Mucosa of descending colon (tissue), 3 donors: ENCODE measurements around the gene ADRM1. TPM values are rescaled to one million over a fixed set of nuclear protein-coding genes. Genes with fewer than 3 reads are reported as not detected.

Experiments
- ATAC-seq: fragments of 200-7000 bp; cut with Tn5 transposase; one replicate; pipeline ENCODE4 v1.9.1; 2020; ENCODE audit warnings: mild to moderate bottlenecking, moderate library complexity
- DNase-seq, 3 donors: peaks; one replicate each; pipeline ENCODE4 v3.0.0-alpha.2; 2020
- H3K36me3 ChIP-seq: fragments of 200-600 bp; one replicate; pipeline ENCODE4 v1.8.0; 2021; ENCODE audit warnings: low read depth, mild to moderate bottlenecking
- H3K4me1 ChIP-seq: fragments of 200-600 bp; one replicate; pipeline ENCODE4 v1.8.0; 2021; ENCODE audit warnings: low read depth, mild to moderate bottlenecking
- H3K4me3 ChIP-seq: fragments of 200-600 bp; one replicate; pipeline ENCODE4 v1.8.0; 2021; ENCODE audit warnings: mild to moderate bottlenecking
- H3K9me3 ChIP-seq: fragments of 200-600 bp; one replicate; pipeline ENCODE4 v1.8.0; 2021; ENCODE audit warnings: mild to moderate bottlenecking
- CTCF ChIP-seq: fragments of 200-600 bp; IDR thresholded peaks from one replicate; pipeline ENCODE4 v1.8.0; 2022; ENCODE audit warnings: antibody characterized with exemption, mild to moderate bottlenecking
- intact Hi-C, 2 donors: fragments of 100-400 bp; cut with DNase I in 1 of 2; cut with micrococcal nuclease in 1 of 2; formaldehyde crosslinking; loops; one replicate each; pipeline versions ENCODE4 v1.11.0 to v1.11.1; 2022; cut with DNase I, micrococcal nuclease
- total RNA-seq, 3 donors: library from RNA; stranded (reverse); fragmentation: NEBNext Ultra II Directional in 2 of 3; extraction: Animal tissue kit (Norgen Biotek cat#: 25700) in 2 of 3; gene quantifications; one replicate each; pipeline versions ENCODE4 v1.2.1 to v1.2.4, GENCODE V29; 2021 to 2023
- donor health status: DM: no; HTN: no; CAD: no; lungs with moderate emphysema.
- donor health status: DM: no; HTN: no; CAD: no.
- donor health status: DM: no; HTN: yes; CAD: no.

Gene ADRM1
- total RNA-seq, 3 donors from 2014 or later: 54.4 to 85.8 (median 77.6) TPM

GRCh38 chr20:62281161-62281933 is 21.4 kb upstream of the ADRM1 start:
- Histone ChIP-seq H3K4me1 (no peaks in the 10 kb centered on the region), H3K4me3 (no peak overlapping the region), H3K36me3 (peaks cover 26% of the 10 kb centered on the region), H3K9me3 (no peaks in the 10 kb centered on the region)
- ATAC-seq: no peak
- TF ChIP-seq CTCF: no peak
- no peak for DNase-seq
- intact Hi-C loops: no loop called here

GRCh38 chr20:62282103-62282502 is 20.7 kb upstream of the ADRM1 start:
- H3K9me3 ChIP-seq: no peaks in the 10 kb centered on the region
- no peak for ATAC-seq
- peaks cover 32% of the 10 kb centered on the region for H3K36me3 ChIP-seq
- H3K4me3 ChIP-seq: no peak overlapping the region
- DNase-seq: no peak
- intact Hi-C loops: no loop called here
- TF ChIP-seq CTCF: no peak
- H3K4me1 ChIP-seq: no peaks in the 10 kb centered on the region

GRCh38 chr20:62282877-62283503 is 19.8 kb upstream of the ADRM1 start:
- H3K36me3 ChIP-seq: peaks cover 32% of the 10 kb centered on the region
- no peak for ATAC-seq
- intact Hi-C loops: no loop called here

GRCh38 chr20:62284448-62284847 is 18.3 kb upstream of the ADRM1 start:
- ATAC-seq: no peak
- Histone ChIP-seq H3K36me3 (peaks cover 29% of the 10 kb centered on the region), H3K4me3 (no peak overlapping the region), H3K4me1 (no peaks in the 10 kb centered on the region), H3K9me3 (no peaks in the 10 kb centered on the region)
- intact Hi-C loops: no loop called here
- no peak for TF ChIP-seq CTCF
- DNase-seq: no peak

More at GRCh38 chr20:62282877-62283503, 19.8 kb upstream of the ADRM1 start:
- Histone ChIP-seq H3K9me3 (no peaks in the 10 kb centered on the region), H3K4me3 (no peak overlapping the region), H3K4me1 (no peaks in the 10 kb centered on the region)
- peak in 1 of 3 donors; percentile 35 for DNase-seq
- TF ChIP-seq CTCF: no peak

- Histone ChIP-seq H3K9me3 (no peaks in the 10 kb centered on the region), H3K36me3 (peaks cover 25% of the 10 kb centered on the region), H3K4me3 (no peak overlapping the region), H3K4me1 (no peaks in the 10 kb centered on the region)
- intact Hi-C loops: no loop called here
- DNase-seq (no peak), ATAC-seq (no peak)
- no peak for TF ChIP-seq CTCF
These were observed 17.6 kb upstream of the ADRM1 start for GRCh38 chr20:62285151-62285550.
